Mesenteric fat pad (tissue), 1 donor: ENCODE results near the gene PLEKHG4B. TPM values are rescaled to one million over a fixed set of nuclear protein-coding genes. Genes with fewer than 3 reads are reported as not detected.
"Not testable (repeated sequence)": the region's sequence is repeated elsewhere in the genome, so short reads cannot be mapped to it uniquely, and the experiment has no call there.

Source experiments
- DNase-seq: peaks from one replicate; pipeline ENCODE4 v3.0.0-alpha.2; 2020; ENCODE audit warnings: low spot score
- long read RNA-seq: library from polyadenylated mRNA; unstranded; transcript quantifications from one replicate; pipeline ENCODE4 v2.0.0, GENCODE V29; 2020
- total RNA-seq: library from RNA; stranded (reverse); fragmentation: NEBNext Ultra II Directional; extraction: Animal tissue kit (Norgen Biotek cat#: 25700); gene quantifications from one replicate; pipeline ENCODE4 v1.2.1, GENCODE V29; 2021
- donor health status: DM: yes; HTN: yes; CAD: no.

PLEKHG4B gene, protein sequence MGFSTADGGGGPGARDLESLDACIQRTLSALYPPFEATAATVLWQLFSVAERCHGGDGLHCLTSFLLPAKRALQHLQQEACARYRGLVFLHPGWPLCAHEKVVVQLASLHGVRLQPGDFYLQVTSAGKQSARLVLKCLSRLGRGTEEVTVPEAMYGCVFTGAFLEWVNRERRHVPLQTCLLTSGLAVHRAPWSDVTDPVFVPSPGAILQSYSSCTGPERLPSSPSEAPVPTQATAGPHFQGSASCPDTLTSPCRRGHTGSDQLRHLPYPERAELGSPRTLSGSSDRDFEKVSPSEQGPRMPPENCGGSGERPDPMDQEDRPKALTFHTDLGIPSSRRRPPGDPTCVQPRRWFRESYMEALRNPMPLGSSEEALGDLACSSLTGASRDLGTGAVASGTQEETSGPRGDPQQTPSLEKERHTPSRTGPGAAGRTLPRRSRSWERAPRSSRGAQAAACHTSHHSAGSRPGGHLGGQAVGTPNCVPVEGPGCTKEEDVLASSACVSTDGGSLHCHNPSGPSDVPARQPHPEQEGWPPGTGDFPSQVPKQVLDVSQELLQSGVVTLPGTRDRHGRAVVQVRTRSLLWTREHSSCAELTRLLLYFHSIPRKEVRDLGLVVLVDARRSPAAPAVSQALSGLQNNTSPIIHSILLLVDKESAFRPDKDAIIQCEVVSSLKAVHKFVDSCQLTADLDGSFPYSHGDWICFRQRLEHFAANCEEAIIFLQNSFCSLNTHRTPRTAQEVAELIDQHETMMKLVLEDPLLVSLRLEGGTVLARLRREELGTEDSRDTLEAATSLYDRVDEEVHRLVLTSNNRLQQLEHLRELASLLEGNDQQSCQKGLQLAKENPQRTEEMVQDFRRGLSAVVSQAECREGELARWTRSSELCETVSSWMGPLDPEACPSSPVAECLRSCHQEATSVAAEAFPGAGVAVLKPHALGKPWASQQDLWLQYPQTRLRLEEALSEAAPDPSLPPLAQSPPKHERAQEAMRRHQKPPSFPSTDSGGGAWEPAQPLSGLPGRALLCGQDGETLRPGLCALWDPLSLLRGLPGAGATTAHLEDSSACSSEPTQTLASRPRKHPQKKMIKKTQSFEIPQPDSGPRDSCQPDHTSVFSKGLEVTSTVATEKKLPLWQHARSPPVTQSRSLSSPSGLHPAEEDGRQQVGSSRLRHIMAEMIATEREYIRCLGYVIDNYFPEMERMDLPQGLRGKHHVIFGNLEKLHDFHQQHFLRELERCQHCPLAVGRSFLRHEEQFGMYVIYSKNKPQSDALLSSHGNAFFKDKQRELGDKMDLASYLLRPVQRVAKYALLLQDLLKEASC (N-terminal part only)
- total RNA-seq = not detected
- long read RNA-seq = 0 reads

DNA sequence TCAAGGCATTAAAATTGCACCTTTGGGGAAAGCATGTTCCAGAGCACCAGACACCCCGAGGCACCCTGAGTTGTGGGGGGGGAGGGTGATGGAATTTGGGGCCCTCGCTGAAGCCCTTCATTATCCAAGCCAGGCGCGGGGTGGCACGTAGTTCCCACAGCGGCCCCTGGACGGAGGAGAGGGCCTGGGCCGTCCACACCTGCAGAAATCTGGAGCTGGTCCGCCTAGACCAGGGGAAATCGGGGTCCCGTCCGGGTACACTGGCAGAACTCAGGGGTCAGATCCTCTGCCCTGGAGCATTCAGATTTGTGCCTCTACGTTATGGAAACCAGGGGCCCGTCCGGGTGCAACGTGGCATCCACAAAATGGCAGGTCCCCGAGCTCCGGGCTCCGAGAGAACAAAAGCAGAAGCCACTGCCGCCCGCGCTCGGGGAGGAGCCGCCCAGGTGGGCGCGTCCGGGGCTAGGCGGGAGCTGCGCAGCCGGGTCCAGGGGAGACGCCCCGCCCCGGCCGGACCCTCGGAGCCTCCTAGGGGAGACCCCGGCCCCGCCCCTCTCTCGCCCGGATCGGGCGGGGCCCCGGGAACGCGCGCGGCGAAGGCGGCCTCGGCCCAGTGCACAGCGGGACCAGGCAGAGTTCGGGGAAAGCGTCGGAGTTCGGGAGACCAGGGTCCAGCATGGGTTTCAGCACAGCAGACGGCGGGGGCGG, at the start of gene PLEKHG4B:
TSS of gene PLEKHG4B (plus strand) at position 613 of the 708 bp plus-strand sequence. CDS start at position 677, 64 bp downstream.
- DNase-seq = peak; percentile 72

DNA sequence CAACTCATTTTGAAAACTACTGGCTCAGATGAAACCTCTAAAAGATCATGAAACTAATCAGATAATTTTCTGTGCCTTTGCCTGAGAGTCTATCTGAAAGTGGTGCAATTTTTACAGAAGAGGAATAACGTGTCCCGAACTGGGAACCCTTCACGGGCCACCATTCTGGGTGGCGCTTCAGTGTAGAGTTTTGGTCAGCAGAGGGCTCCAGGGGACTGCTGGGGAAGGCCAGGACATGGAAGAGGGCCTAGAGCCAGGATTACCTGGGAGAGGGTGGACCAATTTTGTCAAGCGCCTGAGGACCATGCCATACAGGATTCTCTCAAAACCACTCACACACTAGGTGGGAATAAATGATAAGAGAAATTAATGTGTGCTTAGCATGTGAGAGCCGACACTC, 49.7 kb upstream of the PLEKHG4B start:
- no peak for DNase-seq

DNA sequence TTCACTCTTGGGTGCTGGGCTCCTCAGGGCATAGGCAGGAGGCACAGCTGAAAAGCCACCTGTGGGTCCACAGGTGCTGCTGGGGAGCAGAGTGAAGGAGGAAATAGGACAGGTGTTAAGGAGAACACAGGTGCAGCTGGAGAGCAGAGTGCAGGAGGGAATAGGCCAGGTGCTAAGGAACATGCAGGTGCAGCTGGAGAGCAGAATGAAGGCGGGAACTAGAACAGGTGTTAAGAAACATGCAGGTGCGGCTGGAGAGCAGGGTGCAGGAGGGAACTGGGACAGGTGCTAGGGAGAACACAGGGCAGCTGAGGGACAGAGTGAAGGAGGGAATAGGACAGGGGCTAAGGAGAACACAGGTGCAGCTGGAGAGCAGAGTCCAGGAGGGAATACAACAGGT, 43.8 kb upstream of the PLEKHG4B start:
- no peak for DNase-seq

DNA sequence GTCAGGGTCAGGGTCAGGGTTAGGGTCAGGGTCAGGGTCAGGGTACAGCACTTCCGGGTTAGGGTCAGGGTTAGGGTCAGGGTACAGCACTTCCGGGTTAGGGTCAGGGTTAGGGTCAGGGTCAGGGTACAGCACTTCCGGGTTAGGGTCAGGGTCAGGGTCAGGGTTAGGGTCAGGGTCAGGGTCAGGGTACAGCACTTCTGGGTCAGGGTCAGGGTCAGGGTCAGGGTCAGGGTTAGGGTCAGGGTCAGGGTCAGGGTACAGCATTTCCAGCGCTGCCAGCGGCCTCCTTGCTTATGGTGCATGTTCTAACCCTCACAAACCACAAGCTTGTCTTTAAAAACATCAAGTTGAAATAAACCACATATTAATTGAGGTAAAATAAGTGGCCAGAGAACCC, 42.4 kb upstream of the PLEKHG4B start:
- not testable (repeated sequence) for DNase-seq

DNA sequence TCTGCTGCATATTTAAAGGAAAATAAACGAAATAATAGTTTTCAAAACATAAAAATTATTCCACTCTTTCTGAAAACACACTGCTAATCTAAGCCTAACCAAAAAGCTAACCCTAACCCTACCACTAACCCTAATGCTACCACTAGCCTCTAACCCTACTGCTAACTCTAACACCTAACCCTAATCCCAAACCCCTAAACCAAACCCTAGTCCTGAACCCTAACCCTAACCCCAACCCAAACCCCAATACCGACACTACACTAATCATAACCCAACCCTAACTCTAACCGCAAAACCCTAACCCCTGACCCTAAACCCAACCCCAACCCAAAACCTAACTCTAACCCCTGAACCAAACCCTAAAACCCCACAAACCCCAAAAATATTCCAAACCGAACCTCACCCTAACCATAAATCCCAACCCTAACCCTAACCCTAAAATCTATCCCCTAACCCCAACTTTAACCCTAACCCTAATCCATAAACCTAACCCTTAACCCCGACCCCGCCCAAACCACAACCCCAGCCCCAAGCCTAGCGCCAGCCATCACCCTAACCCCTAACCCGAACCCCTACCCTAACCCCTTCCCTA, 41.9 kb upstream of the PLEKHG4B start:
- no peak for DNase-seq

DNA sequence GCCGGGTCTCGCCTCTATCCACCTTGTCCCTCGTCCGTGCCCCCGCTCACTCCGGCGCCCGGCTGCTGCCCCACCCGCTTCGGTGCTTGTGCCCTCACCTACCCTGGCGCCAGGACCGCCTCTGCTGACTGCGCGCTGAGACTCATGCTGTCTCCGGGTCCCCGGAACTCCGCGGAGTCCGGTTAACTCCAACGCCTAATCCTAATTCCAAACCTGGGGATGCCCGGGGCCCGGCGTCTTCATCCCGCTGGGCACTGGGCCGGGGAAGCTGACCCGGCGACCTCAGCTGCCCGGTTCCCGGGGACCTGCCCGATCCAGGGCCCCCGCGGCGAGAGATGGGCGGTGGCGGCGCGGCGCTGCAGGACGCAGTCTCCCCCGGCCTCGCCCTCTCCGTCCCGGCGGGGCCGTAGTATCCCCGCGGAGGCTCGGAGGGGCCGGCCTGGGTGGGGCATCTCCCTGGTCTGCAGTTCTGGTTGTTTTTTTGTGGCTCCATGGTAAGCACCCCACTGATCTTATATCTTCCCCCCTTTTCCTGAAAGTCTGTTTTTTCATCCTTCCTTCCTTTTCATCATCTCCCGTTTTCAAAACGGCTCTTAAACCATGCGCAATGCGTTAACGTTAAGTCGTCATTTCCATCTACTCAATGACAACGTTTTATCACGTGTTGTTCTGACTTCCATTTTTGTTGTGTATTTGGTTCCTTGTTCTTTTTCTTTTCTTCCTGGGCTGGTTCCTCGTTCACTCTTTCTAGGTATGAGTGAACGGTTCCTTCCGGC, 41.1 kb upstream of the PLEKHG4B start:
- no peak for DNase-seq

DNA sequence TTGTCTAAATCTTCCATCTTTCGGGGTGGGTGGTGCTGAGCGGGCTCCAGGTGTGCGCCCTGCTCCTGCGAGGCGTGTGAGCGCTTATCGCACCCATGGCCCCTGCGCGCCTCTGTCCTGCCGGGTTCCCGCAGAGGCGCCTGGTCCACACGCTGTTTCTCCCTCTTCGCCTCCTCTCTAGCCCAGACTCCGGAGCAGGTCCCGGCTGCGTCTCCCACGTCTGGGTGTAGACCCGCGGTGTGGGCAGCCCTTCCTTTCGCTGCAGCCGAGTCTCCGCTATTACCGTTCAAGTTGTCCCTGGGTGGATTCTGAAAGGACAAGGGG, 40.5 kb upstream of the PLEKHG4B start:
- DNase-seq = no peak

DNA sequence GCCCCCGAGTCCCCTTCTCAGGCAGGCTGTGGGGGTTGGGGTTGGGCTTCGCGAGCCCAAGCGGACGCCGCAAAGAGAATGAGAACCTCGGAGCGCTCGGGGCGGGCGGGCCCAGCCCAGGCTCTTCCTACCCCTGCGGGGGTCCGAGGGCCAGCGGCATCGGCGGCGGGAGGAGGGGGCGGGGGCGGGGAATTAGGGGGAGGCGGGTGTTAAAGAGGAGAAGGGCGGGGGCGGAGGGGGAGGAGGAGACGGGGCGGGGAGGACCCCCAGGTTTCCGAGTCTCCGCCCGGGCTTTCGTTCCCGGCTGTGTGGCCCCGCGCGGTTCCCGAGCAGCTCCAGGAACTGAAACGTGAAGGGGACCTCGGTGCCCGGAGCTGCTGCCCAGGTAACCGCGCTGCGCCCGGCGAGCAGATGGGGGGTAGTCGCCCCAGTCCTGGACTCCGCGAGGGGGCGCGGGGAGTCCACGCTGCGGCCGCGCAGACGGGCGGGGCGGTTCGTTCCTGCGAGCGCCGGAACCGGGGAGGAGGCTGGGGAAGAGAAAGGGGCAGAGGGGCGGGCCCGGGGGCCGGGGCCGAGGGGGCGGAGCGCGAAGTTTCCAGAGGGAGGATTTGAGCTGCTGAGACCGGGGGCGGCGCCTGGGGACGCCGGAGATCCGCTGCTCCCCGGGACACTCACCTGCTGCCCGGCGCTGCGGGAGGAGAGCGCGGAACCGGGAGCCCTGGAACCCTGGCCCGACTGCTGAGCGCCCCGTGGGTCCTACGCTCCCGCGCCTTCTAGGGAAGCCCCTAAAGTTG, 38.4 kb upstream of the PLEKHG4B start:
- no peak for DNase-seq

DNA sequence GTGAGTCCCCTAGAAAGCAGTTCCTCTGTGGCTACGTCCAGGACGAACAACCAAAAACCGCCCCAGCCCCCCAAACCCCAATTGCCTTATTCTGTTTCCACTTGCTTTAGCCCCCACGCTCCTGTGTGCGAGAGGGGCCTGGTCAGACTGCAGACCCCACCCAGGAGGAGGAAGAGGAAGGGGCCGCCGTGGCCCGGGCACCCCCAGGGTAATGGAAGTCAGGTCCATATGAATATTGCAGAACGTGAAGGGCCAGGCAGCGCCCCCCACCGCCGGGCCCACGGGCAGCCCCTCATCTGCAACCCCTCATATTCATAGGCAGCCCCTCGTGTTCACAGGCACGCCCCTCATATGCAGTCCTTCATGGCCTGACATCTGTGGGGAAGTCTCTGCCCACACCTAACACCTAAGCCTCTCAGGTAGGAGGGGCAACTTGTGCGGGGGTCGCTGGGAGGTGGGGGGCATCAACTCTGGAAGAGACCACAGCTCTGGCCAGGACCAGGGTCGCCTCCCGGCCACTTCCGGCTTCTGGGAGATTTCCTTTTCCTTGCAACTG, 37.7 kb upstream of the PLEKHG4B start:
- no peak for DNase-seq

DNA sequence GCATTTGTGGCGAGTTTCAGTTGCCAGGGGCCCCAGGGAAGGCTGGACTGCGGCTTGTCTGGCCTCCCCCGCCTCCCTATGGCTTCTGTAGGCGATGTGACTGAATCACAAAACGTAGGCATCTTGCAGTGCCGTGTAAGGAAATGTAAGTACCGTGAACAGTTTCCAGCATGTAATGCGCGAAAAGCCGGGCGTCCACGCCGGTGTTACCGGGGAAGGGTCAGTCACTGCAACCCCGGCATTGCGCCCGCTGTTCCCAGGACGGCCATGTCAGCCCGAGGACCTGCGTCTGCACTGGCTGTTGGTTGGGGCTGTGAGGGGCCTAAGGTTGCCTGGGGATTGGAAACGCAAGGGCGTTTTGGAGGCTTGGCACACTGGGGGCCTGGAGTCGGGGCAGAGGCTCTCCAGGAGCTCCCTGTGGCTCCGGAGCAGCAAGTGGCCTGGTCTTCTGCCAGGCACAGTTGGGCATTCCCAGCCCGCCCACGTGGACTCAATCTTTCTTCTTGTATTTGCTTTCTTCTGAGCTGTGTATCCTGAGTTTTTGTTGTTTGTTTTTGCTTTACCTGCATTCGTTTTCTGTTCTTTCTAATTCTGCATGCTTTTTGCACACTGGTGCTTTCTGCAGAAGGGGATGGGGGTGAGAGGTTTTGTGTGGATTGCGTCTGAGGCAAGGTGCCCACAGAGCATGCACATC, 36.9 kb upstream of the PLEKHG4B start:
- DNase-seq = no peak

DNA sequence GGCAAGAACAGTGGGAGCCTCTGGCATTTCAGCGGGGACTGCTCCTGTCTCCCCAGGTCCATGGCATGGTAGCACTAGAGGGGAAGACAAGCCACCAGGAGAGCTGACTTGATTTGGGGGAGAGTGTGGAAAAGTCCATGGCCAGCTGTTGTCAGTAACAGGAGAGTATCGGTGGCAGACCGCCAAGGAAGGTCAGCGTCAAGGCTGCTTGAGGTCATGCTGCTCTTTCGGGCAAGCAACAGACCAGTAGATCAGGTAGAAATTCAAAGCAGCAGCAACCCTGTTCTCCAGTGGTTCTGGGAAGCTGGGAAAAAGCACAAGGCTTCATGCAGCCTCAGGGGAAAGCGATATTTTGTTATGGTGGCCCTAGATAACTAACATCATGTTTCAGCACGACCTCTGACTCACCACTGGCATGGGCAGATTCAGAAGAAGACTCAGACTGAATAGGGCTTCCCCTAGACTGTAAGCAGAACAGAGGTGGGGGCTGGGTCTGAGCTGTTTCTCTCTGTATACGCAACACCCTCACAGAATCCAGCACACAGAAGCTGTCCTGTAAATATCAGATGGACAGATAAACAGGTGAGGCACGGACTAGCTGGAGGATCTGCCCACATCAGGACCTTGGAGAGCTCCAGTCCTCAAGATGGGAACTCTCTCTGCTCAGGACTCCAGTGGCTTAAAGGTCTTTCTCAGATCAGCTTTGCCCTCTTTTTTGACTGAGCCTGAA, 35.2 kb upstream of the PLEKHG4B start:
- DNase-seq = no peak

DNA sequence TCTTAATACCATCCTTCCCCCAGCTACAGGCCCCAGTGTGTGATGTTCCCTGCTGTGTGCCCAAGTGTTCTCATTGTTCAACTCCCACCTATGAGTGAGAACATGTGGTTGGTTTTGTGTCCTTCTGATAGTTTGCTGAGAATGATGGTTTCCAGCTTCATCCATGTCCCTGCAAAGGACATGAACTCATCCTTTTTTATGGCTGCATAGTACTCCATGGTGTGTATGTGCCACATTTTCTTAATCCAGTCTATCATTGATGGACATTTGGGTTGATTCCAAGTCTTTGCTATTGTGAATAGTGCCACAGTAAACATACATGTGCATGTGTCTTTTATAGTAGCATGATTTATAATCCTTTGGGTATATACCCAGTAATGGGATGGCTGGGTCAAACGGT, 31.7 kb upstream of the PLEKHG4B start:
- DNase-seq = not testable (repeated sequence)

DNA sequence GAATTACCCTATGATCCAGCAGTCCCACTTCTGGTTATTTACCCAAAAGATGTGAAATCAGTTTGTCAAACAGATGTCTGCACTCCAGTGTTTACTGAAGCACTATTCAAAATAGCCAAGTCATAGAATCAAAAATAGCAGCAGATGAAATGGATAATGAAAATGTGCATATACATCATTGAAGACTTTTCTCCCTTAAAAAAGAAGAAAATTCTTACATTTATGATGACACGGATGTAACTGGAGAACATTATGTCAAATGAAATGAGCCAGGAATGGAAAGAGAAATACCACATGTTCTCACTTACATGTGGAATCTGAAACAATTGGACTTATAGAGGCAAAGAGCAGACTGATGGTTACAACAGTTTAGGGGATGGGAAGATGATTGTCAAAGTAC, 21.5 kb upstream of the PLEKHG4B start:
- no peak for DNase-seq

DNA sequence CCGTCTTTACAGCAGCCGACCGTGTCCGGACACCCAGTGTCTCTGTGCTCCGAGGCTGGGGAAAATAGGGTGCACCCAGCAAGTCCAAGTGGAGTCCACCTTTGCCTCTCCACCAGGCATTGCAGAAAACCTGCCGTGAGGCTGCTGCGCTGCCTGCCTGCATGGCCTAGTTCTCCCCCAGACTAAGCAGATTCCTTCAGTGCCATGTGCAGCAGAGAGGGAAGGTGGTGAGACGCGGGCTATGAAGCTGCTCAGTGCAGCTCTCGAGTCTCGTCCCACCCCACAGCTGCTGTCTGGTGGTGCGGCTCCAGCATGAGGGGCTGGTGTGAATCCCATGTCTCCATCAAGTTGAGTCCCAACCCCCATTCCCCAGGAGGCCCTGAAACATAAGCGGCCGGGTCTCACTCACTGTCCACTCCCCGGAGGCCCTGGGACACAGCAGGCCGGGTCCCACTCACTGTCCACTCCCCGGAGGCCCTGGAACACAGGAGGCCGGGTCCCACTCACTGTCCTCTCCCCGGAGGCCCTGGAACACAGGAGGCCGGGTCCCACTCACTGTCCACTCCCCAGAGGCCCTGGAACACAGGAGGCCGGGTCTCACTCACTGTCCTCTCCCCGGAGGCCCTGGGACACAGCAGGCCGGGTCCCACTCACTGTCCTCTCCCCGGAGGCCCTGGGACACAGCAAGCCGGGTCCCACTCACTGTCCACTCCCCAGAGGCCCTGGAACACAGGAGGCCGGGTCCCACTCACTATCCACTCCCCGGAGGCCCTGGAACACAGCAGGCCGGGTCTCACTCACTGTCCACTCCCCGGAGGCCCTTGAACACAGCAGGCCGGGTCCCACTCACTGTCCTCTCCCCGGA, 19.4 kb upstream of the PLEKHG4B start:
- DNase-seq = not testable (repeated sequence)

DNA sequence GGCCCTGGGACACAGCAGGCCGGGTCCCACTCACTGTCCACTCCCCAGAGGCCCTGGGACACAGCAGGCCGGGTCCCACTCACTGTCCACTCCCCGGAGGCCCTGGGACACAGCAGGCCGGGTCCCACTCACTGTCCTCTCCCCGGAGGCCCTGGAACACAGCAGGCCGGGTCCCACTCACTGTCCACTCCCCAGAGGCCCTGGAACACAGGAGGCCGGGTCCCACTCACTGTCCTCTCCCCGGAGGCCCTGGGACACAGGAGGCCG, 18.9 kb upstream of the PLEKHG4B start:
- DNase-seq = not testable (repeated sequence)

DNA sequence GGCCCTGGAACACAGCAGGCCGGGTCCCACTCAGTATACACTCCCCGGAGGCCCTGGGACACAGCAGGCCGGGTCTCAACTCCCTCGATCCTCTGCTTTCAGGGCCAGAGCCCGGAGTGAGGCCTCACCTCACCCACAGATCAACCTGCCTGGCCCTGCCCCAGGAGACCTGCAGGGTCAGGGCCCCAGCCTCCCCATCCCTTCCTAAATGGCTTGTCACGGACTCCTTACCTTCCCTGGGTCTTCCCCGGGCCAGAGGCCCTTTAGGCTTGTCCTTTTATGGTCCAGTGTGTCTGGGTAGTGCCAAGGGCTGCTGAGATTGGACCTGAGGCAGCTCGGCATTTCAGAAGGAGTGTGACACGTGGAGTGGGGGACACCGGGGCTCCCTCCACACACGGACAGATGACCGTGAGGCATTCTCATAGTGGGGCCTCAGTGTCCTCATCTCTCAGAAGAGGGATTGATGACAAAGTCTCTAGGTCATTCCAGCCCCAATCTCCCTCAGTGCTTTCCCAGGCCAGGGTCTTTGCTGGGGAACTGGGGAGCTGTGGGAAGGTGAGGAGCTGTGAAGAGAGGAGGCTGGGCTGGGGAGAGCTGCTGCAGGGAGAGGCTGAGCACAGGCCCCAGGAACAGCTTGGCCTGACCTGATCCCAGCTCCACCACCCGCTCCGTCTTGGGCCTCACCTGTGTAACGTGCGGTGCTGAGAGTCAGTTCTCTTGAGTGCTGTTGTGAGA, 18.0 kb upstream of the PLEKHG4B start:
- no peak for DNase-seq
